ENCODE results near the gene SERTAD2. TPM values are rescaled to one million over a fixed set of nuclear protein-coding genes. Genes with fewer than 3 reads are reported as not detected.

SERTAD2 gene
- total and polyA plus RNA-seq, 7 donors = 3.3 to 13.2 (median 10.3) TPM

- Histone ChIP-seq H3K36me3 (ENCODE audit: insufficient read depth in 1 of 2, low read depth in 1 of 2) (no peaks in the 10 kb centered on the region), H3K9me3 (no peaks in the 10 kb centered on the region), H3K27me3 (ENCODE audit: insufficient read depth in 3 of 3, low read length in 2 of 3) (no peaks in the 10 kb centered on the region), H3K4me1 (peaks cover 11% of the 10 kb centered on the region), H3K27ac (no peak overlapping the region), H3K4me3 (no peak overlapping the region)
- ATAC-seq (no peak), DNase-seq (no peak)
- intact Hi-C loops (cut with DNase I) = no loop called here
- 77 to 86% (median 81%) methylated on average over 13 of the region's 13 CpGs for WGBS, 3 donors
- no peak for TF ChIP-seq CTCF (IDR thresholded peaks at IDR 0.05)
These were observed 30.4 kb downstream of the SERTAD2 start for GRCh38 chr2:64623242-64623850.

- no peak for ATAC-seq
- WGBS, 3 donors = 55 to 71% (median 61%) methylated on average over 13 of the region's 13 CpGs
- TF ChIP-seq CTCF (IDR thresholded peaks at IDR 0.05) = no peak
These were observed 31.1 kb downstream of the SERTAD2 start for GRCh38 chr2:64622443-64623241.

GRCh38 chr2:64620661-64621060, 33.1 kb downstream of the SERTAD2 start:
- Histone ChIP-seq H3K36me3 (ENCODE audit: insufficient read depth in 1 of 2, low read depth in 1 of 2) (no peaks in the 10 kb centered on the region), H3K4me1 (no peaks in the 10 kb centered on the region), H3K4me3 (no peak overlapping the region), H3K9me3 (no peaks in the 10 kb centered on the region), H3K27me3 (ENCODE audit: insufficient read depth in 3 of 3, low read length in 2 of 3) (no peaks in the 10 kb centered on the region), H3K27ac (no peak overlapping the region)
- DNase-seq = no peak
- intact Hi-C loops (cut with DNase I) = no loop called here
- WGBS, 3 donors = 93 to 97% (median 94%) methylated on average over 4 of the region's 4 CpGs
- TF ChIP-seq CTCF (IDR thresholded peaks at IDR 0.05) = no peak
- no peak for ATAC-seq

More at GRCh38 chr2:64622443-64623241, 31.1 kb downstream of the SERTAD2 start:
- Histone ChIP-seq H3K36me3 (ENCODE audit: insufficient read depth in 1 of 2, low read depth in 1 of 2) (no peaks in the 10 kb centered on the region), H3K27ac (no peak overlapping the region), H3K27me3 (ENCODE audit: insufficient read depth in 3 of 3, low read length in 2 of 3) (no peaks in the 10 kb centered on the region), H3K4me1 (peaks cover 11% of the 10 kb centered on the region), H3K4me3 (no peak overlapping the region), H3K9me3 (no peaks in the 10 kb centered on the region)
- DNase-seq = no peak
- intact Hi-C loops (cut with DNase I) = no loop called here

- WGBS, 3 donors = 52 to 63% (median 53%) methylated on average over 6 of the region's 6 CpGs
- DNase-seq (no peak), ATAC-seq (no peak)
- Histone ChIP-seq H3K4me1 (no peaks in the 10 kb centered on the region), H3K4me3 (no peak overlapping the region), H3K36me3 (ENCODE audit: insufficient read depth in 1 of 2, low read depth in 1 of 2) (no peaks in the 10 kb centered on the region), H3K9me3 (no peaks in the 10 kb centered on the region), H3K27me3 (ENCODE audit: insufficient read depth in 3 of 3, low read length in 2 of 3) (no peaks in the 10 kb centered on the region), H3K27ac (no peak overlapping the region)
- TF ChIP-seq CTCF (IDR thresholded peaks at IDR 0.05) = no peak
- intact Hi-C loops (cut with DNase I) = no loop called here
These were observed 36.0 kb downstream of the SERTAD2 start for GRCh38 chr2:64617631-64618151.
